Left ventricle myocardium superior (tissue), 1 donor: ENCODE data around the gene TOMM6. TPM values are rescaled to one million over a fixed set of nuclear protein-coding genes. Genes with fewer than 3 reads are reported as not detected.
A peak's percentile ranks its signal among the peaks of the same experiment; 100 is the strongest.
"Not testable (repeated sequence)": the region's sequence is repeated elsewhere in the genome, so short reads cannot be mapped to it uniquely, and the experiment has no call there.

ENCODE experiments used
- ATAC-seq: fragments of 200-7000 bp; cut with Tn5 transposase; one replicate; pipeline ENCODE4 v1.9.1; 2020; ENCODE audit warnings: mild to moderate bottlenecking, moderate library complexity
- DNase-seq: peaks from one replicate; pipeline ENCODE4 v3.0.0-alpha.2; 2020
- intact Hi-C: fragments of 100-400 bp; cut with micrococcal nuclease; formaldehyde crosslinking; loops from one replicate; pipeline ENCODE4 v1.11.0; 2022
- total RNA-seq: library from RNA; stranded (reverse); fragmentation: NEBNext Ultra II Directional; extraction: Animal tissue kit (Norgen Biotek cat#: 25700); gene quantifications from one replicate; pipeline ENCODE4 v1.2.1, GENCODE V29; 2021
- donor health status: DM: no; HTN: yes; CAD: no; lungs with severe emphysema.

TOMM6 gene
- total RNA-seq, 1 donor from 2014 or later, result 216 TPM

- ATAC-seq, result no peak
- intact Hi-C loops, result no loop called here
- no peak for DNase-seq
Observed at GRCh38 chr6:41811095-41811494, 23.6 kb downstream of the TOMM6 start.

GRCh38 chr6:41811946-41812345 lies 24.5 kb downstream of the TOMM6 start:
- ATAC-seq, DNase-seq, intact Hi-C loops: not testable (repeated sequence)

- ATAC-seq, result no peak
- intact Hi-C loops, result no loop called here
Observed at GRCh38 chr6:41813469-41813868, 26.0 kb downstream of the TOMM6 start.

GRCh38 chr6:41813956-41814355 lies 26.5 kb downstream of the TOMM6 start:
- ATAC-seq, result peak; percentile 63
- intact Hi-C loops, result no loop called here
- no peak for DNase-seq

More at GRCh38 chr6:41813469-41813868, 26.0 kb downstream of the TOMM6 start:
- DNase-seq, result no peak

- DNase-seq (no peak), ATAC-seq (no peak)
- intact Hi-C loops, result no loop called here
Observed at GRCh38 chr6:41814629-41815028, 27.1 kb downstream of the TOMM6 start.

GRCh38 chr6:41815587-41815986 lies 28.1 kb downstream of the TOMM6 start:
- DNase-seq, result no peak

GRCh38 chr6:41818271-41819054 lies 31.0 kb downstream of the TOMM6 start:
- DNase-seq, result no peak
- ATAC-seq, result no peak
- intact Hi-C loops, result no loop called here

More at GRCh38 chr6:41815587-41815986, 28.1 kb downstream of the TOMM6 start:
- intact Hi-C loops, result no loop called here
- peak; percentile 80 for ATAC-seq

- ATAC-seq (no peak), DNase-seq (no peak)
- intact Hi-C loops, result no loop called here
Observed at GRCh38 chr6:41821266-41821665, 33.8 kb downstream of the TOMM6 start.

- DNase-seq, result no peak
- intact Hi-C loops, result no loop called here
- no peak for ATAC-seq
Observed at GRCh38 chr6:41822021-41822420, 34.5 kb downstream of the TOMM6 start.

- ATAC-seq (no peak), DNase-seq (no peak)
- intact Hi-C loops, result no loop called here
Observed at GRCh38 chr6:41823178-41823577, 35.7 kb downstream of the TOMM6 start.

GRCh38 chr6:41824571-41825569 lies 37.4 kb downstream of the TOMM6 start:
- intact Hi-C loops, result no loop called here
- ATAC-seq (no peak), DNase-seq (no peak)

- intact Hi-C loops, result no loop called here
- ATAC-seq (no peak), DNase-seq (no peak)
Observed at GRCh38 chr6:41826343-41827022, 39.0 kb downstream of the TOMM6 start.

- no peak for ATAC-seq
- intact Hi-C loops, result no loop called here
- no peak for DNase-seq
Observed at GRCh38 chr6:41832263-41832662, 44.8 kb downstream of the TOMM6 start.

GRCh38 chr6:41836022-41836659 lies 48.6 kb downstream of the TOMM6 start:
- intact Hi-C loops, result no loop called here
- DNase-seq (no peak), ATAC-seq (no peak)

GRCh38 chr6:41836660-41837052 lies 49.2 kb downstream of the TOMM6 start:
- DNase-seq (no peak), ATAC-seq (peak; percentile 19)
- intact Hi-C loops, result no loop called here
